ENCODE measurements around the gene DEPDC7. TPM values are rescaled to one million over a fixed set of nuclear protein-coding genes. Genes with fewer than 3 reads are reported as not detected.

The DEPDC7 gene
- total RNA-seq, 2 donors from 2014 or later = 1.1 to 3.4 TPM

Other genes starting within 250 kb of the DEPDC7 start
- under 1 TPM in 1 of 2 donors, not detected in 1; 0.10 TPM for gene CCDC73, start 221.2 kb upstream of the DEPDC7 start, total RNA-seq
- gene PRRG4, start 186.0 kb upstream of the DEPDC7 start, total RNA-seq = 1 to 10 TPM in 1 of 2 donors, under 1 TPM in 1; 0.67 to 1.8 TPM
- 10 to 100 TPM; 15.5 to 22.6 TPM for gene QSER1, start 123.1 kb upstream of the DEPDC7 start, total RNA-seq
- 10 to 100 TPM; 23.0 to 31.7 TPM for gene TCP11L1, start 23.7 kb downstream of the DEPDC7 start, total RNA-seq
- gene CSTF3, start 145.6 kb downstream of the DEPDC7 start, total RNA-seq = 10 to 100 TPM; 26.9 to 27.2 TPM
- gene HIPK3, start 241.5 kb downstream of the DEPDC7 start, total RNA-seq = 10 to 100 TPM; 39.1 to 60.3 TPM

All from natural killer cell treated with Interleukin-12 subunit alpha and Interleukin-12 subunit beta and Interleukin-15 and Interleukin-18, amount 100 ng/mL, for 72 hours (primary cell).